ENCODE results near the gene RPRD2. TPM values are rescaled to one million over a fixed set of nuclear protein-coding genes. Genes with fewer than 3 reads are reported as not detected.

RPRD2 gene
- total and polyA plus RNA-seq, 9 of the 15 experiments (the other 6 are each of a cell fraction or from before 2014, with no cell fraction given), result 1.5 to 21.6 (median 7.7) TPM

DNA sequence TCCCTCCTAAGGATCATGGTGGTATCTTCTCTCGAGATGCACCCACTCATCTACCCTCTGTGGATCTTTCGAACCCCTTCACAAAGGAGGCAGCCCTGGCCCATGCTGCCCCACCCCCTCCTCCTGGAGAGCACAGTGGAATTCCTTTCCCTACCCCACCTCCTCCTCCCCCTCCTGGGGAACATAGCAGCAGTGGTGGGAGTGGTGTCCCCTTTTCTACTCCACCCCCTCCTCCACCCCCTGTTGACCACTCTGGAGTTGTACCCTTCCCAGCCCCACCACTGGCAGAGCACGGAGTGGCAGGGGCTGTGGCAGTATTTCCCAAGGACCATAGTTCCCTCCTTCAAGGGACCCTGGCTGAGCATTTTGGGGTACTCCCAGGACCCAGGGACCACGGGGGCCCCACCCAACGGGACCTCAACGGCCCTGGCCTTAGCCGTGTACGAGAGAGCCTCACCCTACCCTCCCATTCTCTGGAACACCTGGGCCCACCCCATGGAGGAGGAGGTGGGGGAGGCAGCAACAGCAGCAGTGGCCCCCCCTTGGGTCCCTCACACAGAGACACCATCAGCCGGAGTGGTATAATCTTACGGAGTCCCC lies 108.8 kb downstream of the RPRD2 start:
- FAIRE-seq, result no peak
- Histone ChIP-seq H2AFZ (ENCODE audit: low read depth, low read length) (no peak overlapping the region), H3K27ac (ENCODE audit: extremely low read depth, low read depth, low read length) (no peak overlapping the region), H3K27me3 (ENCODE audit: control insufficient read depth in 2 of 2, insufficient read depth in 2 of 2, low read length in 2 of 2) (no peaks in the 10 kb centered on the region), H3K4me2 (ENCODE audit: insufficient read depth, low read length) (no peak overlapping the region), H3K36me3 (ENCODE audit: control insufficient read depth, insufficient read depth, low read length) (peaks cover 45% of the 10 kb centered on the region), H3K4me1 (replicated peaks in 1 of 2; ENCODE audit: control insufficient read depth in 2 of 2, insufficient read depth in 2 of 2, low read length in 2 of 2) (peaks cover 4 to 19% of the 10 kb centered on the region in 2 experiments), H3K9me1 (ENCODE audit: control insufficient read depth, insufficient read depth, low read length) (no peaks in the 10 kb centered on the region), H4K20me1 (replicated peaks; ENCODE audit: control insufficient read depth, insufficient read depth, low read length) (no peaks in the 10 kb centered on the region), H3K9me3 (replicated peaks; ENCODE audit: control insufficient read depth, insufficient read depth, low read depth, low read length) (no peaks in the 10 kb centered on the region), H3K4me3 (no peak overlapping the region), H3K9ac (ENCODE audit: insufficient read depth in 1 of 2, low read depth in 2 of 2, low read length in 2 of 2) (peak overlapping the region in 1 of 2 experiments; percentile 18; a peak in 1 of 4 replicates), H3K79me2 (ENCODE audit: control insufficient read depth, insufficient read depth, low read length) (no peaks in the 10 kb centered on the region)
- no peak for DNase-seq (ENCODE audit: extremely low read depth in 1 of 4, low spot score in 3 of 4)
- in situ Hi-C loops (cut with MboI) (no loop called here), intact Hi-C loops (cut with micrococcal nuclease) (no loop called here)
- 92% methylated on average over 10 of the region's 10 CpGs for WGBS (ENCODE audit: insufficient coverage, low coverage, missing lambda C conversion rate)
- ChIA-PET POLR2A (no interaction called here), CTCF (ENCODE audit: low intra/inter-chr PET ratio) (no interaction called here)
- BruUV-seq (replicated peaks), result no TSS peak
- no peak; the same call in 2 of the 3 replicates for ATAC-seq
- TF ChIP-seq, protein P1, sequence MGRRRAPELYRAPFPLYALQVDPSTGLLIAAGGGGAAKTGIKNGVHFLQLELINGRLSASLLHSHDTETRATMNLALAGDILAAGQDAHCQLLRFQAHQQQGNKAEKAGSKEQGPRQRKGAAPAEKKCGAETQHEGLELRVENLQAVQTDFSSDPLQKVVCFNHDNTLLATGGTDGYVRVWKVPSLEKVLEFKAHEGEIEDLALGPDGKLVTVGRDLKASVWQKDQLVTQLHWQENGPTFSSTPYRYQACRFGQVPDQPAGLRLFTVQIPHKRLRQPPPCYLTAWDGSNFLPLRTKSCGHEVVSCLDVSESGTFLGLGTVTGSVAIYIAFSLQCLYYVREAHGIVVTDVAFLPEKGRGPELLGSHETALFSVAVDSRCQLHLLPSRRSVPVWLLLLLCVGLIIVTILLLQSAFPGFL (CRISPR knock-in tag; IDR thresholded peaks at IDR 0.05), result no peak
- TF ChIP-seq POLR2G (IDR thresholded peaks at IDR 0.05; ENCODE audit: low read depth, low read length), result 0 out of 2 replicates have a peak, but pooled peaks have one; percentile 38
- no peak for TF ChIP-seq ZNF3 (CRISPR knock-in tag; IDR thresholded peaks at IDR 0.05)
- TF ChIP-seq RBM22 (IDR thresholded peaks at IDR 0.05; ENCODE audit: low read depth, low read length, poor library complexity, severe bottlenecking), result peak; percentile 59
- TF ChIP-seq NRF1 (conservative IDR thresholded peaks at IDR 0.05 in 1 of 2, IDR thresholded peaks at IDR 0.05 in 1 of 2), result no peak
